Right renal pelvis (tissue), 4 donors: ENCODE results near the gene PDE10A. TPM values are rescaled to one million over a fixed set of nuclear protein-coding genes. Genes with fewer than 3 reads are reported as not detected.
A peak's percentile ranks its signal among the peaks of the same experiment; 100 is the strongest.

ENCODE experiments used
- DNase-seq, 4 donors: peaks; one replicate each; pipeline ENCODE4 v3.0.0-alpha.2; 2013; ENCODE audit warnings: low read depth in 4 of 4, low spot score in 3 of 4, missing footprints in 1 of 4
- polyA plus RNA-seq, 4 donors: library from polyadenylated mRNA; unstranded; fragments of 120-200 nt; gene quantifications; one replicate each; pipeline ENCODE4 v1.2.1, GENCODE V29; 2013; ENCODE audit not compliant: insufficient read length in 4 of 4

The PDE10A gene
- polyA plus RNA-seq, 4 donors: 20.2 to 24.2 (median 20.5) TPM

DNA sequence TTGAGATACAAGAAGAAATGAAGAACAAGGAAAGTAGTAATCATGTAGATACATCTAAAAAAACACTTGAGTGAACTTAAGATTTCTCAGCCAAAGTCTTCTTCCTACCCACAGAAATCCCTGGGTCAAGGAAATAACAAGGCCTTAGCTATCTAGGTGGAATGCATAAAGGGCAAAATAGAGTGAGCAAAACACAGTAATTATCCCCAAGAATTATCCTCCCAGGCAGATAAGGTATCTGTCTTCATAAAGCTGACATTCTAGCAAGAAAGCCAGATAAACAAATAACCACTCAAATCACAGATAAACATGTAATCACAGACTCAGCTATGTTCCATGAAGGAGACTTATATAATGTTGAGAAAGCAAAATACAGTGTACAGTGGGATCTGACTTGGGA lies 216.7 kb downstream of the PDE10A start:
- DNase-seq: no peak

DNA sequence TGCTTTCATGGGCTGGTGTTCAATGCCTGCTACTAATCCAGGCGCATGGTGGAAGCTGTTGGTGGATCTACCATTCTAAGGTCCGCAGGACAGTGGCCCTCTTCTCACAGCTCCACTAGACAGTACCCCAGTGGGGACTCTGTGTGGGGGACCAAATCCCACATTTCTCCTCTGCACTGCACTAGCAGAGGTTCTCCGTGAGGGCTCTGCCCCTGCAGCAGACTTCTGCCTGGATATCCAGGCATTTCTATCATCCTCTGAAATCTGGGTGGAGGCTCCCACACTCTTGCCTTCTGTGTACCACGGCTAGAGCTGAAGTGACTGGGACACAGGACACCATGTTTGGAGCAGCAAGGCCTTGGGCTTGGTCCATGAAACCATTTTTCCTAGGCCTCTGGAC lies 219.6 kb downstream of the PDE10A start:
- DNase-seq: no peak

DNA sequence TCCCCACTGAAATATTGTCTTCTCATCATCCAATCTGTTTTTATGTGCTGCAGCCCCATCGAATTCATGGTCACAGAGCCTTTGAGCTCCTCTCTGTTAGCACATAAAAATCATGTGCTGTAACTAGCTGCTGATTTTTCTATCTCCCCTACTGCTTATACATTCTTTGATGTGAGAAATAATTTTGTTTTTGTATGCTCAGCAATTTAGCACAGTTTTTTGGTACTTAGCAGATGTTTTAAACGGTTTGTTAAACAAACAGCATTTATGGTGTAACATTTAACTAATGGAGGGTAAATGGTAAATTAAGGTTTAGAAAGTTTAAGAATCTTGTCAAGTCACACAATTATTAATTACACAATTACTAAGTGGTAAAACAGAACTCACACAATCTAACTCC lies 221.9 kb downstream of the PDE10A start:
- DNase-seq: no peak

DNA sequence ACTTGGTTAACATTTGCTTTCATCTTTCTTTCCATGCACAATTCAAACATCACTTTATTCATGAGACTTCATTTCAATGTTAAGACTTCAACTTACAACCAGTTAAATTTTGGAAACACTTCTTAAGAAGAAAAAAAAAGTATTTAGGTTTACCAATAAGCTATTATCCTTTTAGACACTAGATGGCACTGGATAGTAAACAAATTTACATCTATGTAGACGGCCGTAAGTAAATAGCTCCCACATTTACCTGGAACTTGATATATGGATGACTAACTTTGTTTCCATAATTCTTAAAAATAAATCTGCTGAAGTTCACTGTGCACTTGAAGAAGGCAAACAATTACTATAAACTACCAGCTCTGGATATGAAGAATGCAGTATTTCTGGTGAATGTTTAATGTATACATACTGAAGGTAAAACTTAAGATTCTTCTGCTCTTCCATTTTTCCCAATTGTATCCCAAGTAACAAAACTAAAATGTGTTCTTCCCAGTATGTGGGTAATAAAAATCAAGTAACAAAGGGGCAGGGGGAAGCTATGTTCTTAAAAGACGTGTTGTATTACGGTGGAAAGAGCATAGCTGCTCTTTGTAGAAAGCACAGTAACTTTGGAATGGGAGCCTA lies 223.0 kb downstream of the PDE10A start:
- DNase-seq: peak; percentile 35 to 45 (median 40)

GRCh38 chr6:165426892-165427291 lies 236.1 kb downstream of the PDE10A start:
- DNase-seq: no peak

GRCh38 chr6:165422192-165422591 lies 240.8 kb downstream of the PDE10A start:
- no peak for DNase-seq

GRCh38 chr6:165417278-165417865 lies 245.7 kb downstream of the PDE10A start:
- DNase-seq: peak in 2 of 4 donors; percentile 20 to 26

DNA sequence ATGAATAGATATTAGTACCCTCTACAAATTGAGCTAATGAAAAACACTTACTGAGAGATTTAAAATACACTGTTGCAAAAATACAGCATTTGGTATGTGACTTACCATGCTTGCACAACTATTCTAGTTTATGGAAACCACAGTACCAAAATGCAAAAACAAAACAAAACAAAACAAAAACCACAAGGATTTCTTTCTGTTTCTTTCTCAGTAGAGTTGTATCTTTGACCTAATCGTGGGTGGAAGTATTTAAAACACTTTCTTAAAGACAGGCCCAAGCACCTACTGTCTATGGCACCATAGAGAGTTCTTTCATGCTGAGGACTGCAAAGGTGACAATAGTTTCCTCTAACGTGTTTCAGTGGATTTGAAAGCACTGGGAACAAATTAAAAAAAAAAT lies 258.3 kb downstream of the PDE10A start:
- DNase-seq: no peak

DNA sequence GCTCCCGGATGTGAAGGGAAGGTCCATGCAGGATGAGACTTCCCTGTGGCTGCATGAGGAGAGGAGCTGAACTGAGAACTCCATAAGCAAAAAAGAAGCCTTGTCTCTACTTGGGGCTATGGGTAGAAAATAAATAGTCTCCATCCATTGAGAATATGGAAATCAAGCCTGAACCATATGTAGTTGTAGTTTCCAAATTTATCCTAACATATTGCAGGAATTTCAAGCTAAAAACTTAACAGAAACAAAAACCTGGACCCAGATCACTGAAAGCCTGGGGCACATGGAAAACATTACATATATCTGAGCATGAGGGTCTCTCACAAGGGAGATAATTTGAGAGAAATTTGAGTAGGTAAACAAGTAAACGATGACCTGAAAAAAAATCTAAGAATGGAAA lies 258.7 kb downstream of the PDE10A start:
- no peak for DNase-seq

- no peak for DNase-seq
Observed at GRCh38 chr6:165403006-165403595, 259.9 kb downstream of the PDE10A start.

- no peak for DNase-seq
Observed at GRCh38 chr6:165401092-165401491, 261.9 kb downstream of the PDE10A start.

DNA sequence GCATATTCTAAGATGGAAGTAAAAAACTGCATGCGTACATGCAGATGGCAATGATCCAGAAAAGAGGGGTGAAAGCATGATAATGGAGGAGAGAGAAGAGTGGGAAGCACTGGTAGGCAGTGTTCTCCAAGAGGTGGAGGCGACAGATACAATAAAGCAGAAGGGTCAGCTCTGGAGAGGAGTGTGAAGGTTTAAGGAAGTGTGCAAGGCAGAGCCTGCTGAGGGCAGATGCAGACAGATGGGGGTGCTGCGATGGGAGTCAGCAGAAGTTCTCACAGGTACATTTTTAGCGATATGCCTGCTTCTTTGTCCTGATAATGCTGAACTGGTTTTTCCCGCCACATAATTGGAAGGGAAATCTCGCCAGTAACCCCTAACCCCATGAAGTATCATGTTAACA lies 272.6 kb downstream of the PDE10A start:
- no peak for DNase-seq

DNA sequence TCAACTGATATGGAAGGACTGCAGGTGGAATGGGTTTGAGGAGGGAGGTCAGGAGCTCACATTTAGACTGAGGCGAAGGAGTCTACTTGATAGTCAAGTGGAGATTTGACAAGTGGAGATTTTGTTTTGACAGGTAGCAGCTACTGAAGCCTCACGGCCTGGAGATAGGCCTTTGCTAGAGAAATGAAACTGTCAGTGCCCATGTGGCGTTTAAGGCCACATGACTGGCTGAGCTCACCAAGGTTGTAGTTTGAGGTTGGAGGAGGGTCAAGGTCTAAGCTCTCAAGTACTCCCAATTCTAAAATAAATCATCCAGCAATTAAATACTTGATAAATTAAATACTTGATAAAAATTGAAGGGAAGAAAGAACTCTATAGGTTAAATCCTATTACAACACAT lies 273.5 kb downstream of the PDE10A start:
- no peak for DNase-seq

GRCh38 chr6:165383323-165383722 lies 279.7 kb downstream of the PDE10A start:
- no peak for DNase-seq

- no peak for DNase-seq
Observed at GRCh38 chr6:165376100-165376499, 286.9 kb downstream of the PDE10A start.

DNA sequence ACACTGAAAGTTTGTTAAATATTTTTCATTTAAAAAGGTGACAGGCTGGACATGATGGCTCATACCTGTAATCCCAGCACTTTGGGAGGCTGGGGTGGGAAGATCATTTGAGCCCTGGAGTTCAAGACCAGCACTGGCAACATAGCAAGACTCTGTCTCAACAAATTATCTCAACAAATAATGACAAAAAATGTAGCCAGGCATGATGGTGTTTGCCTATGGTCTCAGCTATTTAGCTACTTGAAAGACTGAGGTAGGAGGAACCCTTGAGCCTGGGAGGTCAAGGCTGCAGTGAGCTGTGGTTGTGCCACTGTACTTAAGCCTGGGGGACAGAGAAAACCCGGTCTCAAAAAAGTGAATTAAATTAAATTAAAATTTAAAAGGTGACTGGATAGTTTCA lies 297.7 kb downstream of the PDE10A start:
- DNase-seq: no peak

DNA sequence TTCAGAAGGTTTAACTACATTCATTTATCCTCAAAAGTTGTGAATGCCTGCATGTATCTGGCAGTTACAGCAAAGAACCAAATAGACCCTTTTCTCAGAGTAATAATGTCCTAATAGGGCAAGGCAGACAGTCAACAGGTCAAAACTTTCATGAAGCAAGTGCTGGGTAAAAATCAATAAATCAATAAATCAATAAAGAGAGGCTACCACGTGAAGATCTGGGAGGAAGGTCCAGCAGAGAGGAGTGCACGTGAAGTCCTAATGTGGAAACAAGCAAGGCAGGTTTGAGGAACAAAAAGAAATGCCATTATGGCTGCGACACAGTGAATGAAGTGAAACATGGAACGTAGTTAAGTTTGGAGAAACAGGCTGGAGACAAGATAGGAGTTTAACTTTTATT lies 317.3 kb downstream of the PDE10A start:
- no peak for DNase-seq

DNA sequence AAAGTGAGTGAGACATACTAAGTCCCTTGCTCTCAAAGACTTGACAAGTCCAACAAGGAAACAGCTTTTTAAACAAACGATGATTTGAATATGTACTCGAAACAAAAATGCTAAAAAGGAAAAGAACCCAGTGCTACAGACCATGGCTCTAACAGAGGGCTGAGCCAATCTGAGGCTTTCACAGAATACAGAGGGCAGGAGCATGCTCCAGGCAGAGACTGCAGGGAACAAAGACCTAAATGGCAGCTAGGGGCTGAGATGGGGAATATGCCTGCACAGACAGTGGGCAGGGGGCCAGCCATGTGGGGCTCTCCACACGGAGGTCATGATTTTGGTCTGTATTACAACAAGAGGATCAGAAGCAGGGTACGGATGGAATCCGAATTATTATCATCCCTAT lies 322.5 kb downstream of the PDE10A start:
- no peak for DNase-seq

- no peak for DNase-seq
Observed at GRCh38 chr6:165325609-165326008, 337.4 kb downstream of the PDE10A start.

GRCh38 chr6:165321555-165322145 lies 341.4 kb downstream of the PDE10A start:
- DNase-seq: no peak

- no peak for DNase-seq
Observed at GRCh38 chr6:165321150-165321549, 341.9 kb downstream of the PDE10A start.

GRCh38 chr6:165317723-165318122 lies 345.3 kb downstream of the PDE10A start:
- DNase-seq: no peak
